Hippocampal formation (tissue), 2 donors: ENCODE measurements around the gene APOO.
A peak's percentile ranks its signal among the peaks of the same experiment; 100 is the strongest.

Experiments
- DNase-seq, 2 donors: peaks; one replicate each; lab custom pipeline; 2025; lab: John Stamatoyannopoulos, UW

APOO gene

GRCh38 chrX:23907498-23908218 is at the start of gene APOO, which contains the start of gene CXorf58:
APOO (minus strand) TSS chrX:23907938; CDS start chrX:23907702, 236 bp downstream.
CXorf58 (plus strand) TSS chrX:23908006; CDS start chrX:23910303, 2,297 bp downstream.
- peak; percentile 78 to 79 for DNase-seq

GRCh38 chrX:23954396-23954795 is 46.7 kb upstream of the APOO start:
- no peak for DNase-seq

GRCh38 chrX:23953908-23954269 is 46.2 kb upstream of the APOO start:
- no peak for DNase-seq

GRCh38 chrX:23952984-23953907 is 45.5 kb upstream of the APOO start:
- DNase-seq, result no peak

- no peak for DNase-seq
These were observed 44.7 kb upstream of the APOO start for GRCh38 chrX:23952391-23952790.

- no peak for DNase-seq
These were observed 37.5 kb upstream of the APOO start for GRCh38 chrX:23945206-23945605.

- no peak for DNase-seq
These were observed 36.5 kb upstream of the APOO start for GRCh38 chrX:23944234-23944633.

- DNase-seq, result no peak
These were observed 31.5 kb upstream of the APOO start for GRCh38 chrX:23939203-23939602.

- DNase-seq, result no peak
These were observed 31.0 kb upstream of the APOO start for GRCh38 chrX:23938690-23939089.

GRCh38 chrX:23937100-23937499 is 29.4 kb upstream of the APOO start:
- DNase-seq, result no peak

- DNase-seq, result no peak
These were observed 28.4 kb upstream of the APOO start for GRCh38 chrX:23936180-23936579.

- DNase-seq, result no peak
These were observed 27.4 kb upstream of the APOO start for GRCh38 chrX:23935106-23935505.

- no peak for DNase-seq
These were observed 24.3 kb upstream of the APOO start for GRCh38 chrX:23932046-23932445.

- no peak for DNase-seq
These were observed 23.3 kb upstream of the APOO start for GRCh38 chrX:23930894-23931604.

- DNase-seq, result no peak
These were observed 18.3 kb upstream of the APOO start for GRCh38 chrX:23926015-23926414.

GRCh38 chrX:23919706-23920320 is 12.1 kb upstream of the APOO start:
- DNase-seq, result no peak

- DNase-seq, result no peak
These were observed 11.4 kb upstream of the APOO start for GRCh38 chrX:23919148-23919547.

- DNase-seq, result no peak
These were observed 3.5 kb upstream of the APOO start for GRCh38 chrX:23911126-23911835.

- no peak for DNase-seq
These were observed 674 bp upstream of the APOO start for GRCh38 chrX:23908219-23909004.

- DNase-seq, result no peak
These were observed 634 bp downstream of the APOO start for GRCh38 chrX:23907111-23907497.

GRCh38 chrX:23904096-23904495 is 3.6 kb downstream of the APOO start:
- DNase-seq, result no peak
